GM18861 (cell line): ENCODE results near the gene MRGPRG.

ENCODE experiments used
- ATAC-seq: cut with Tn5 transposase; IDR thresholded peaks from one replicate; pipeline ENCODE4 v1.9.1; 2021; ENCODE audit not compliant: unreplicated experiment

The MRGPRG gene

DNA sequence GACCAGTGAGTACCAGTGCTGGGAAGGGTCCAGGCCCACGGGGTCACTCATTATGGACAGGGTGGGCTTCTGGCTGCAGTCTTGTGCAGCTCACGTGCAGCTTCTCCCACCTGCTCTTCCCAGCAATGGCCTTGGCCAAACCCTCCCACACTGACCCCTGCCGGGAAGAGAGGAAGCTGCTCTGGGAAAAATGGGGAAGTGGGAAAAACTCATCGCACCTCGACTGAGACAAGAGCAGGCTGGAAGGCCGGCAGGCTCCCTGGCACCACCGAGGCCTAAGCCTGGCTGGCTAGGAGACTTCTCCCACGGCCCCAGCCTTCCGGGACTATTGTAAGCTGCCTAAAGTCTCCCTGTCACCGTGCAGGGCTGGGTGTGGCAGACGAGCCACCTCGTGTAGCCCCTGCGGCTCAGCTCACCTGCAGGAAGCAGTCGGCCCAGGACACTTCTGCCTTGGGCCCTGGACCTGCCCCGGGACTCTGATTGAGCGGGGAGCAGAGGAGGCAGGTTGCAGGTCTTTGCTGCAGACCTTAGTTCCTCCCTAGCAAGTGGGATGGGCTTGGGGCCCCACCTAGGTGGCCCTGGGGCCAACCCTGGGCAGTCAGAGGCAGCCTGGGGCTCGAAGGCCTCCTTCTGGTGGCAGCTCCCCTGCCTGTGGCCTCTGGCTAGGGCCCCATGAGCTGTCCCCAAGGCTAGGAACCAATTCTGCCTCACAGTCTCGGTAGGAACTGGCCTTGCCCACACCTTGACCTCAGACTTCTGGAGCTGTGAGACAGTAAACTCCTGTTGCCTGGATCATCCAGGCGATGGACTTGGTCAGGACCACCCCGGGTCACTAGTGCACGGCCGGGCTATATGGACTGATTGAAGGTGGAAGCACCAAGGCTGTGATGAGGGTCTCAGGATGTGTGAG lies 23.1 kb downstream of the MRGPRG start:
- ATAC-seq = no peak

DNA sequence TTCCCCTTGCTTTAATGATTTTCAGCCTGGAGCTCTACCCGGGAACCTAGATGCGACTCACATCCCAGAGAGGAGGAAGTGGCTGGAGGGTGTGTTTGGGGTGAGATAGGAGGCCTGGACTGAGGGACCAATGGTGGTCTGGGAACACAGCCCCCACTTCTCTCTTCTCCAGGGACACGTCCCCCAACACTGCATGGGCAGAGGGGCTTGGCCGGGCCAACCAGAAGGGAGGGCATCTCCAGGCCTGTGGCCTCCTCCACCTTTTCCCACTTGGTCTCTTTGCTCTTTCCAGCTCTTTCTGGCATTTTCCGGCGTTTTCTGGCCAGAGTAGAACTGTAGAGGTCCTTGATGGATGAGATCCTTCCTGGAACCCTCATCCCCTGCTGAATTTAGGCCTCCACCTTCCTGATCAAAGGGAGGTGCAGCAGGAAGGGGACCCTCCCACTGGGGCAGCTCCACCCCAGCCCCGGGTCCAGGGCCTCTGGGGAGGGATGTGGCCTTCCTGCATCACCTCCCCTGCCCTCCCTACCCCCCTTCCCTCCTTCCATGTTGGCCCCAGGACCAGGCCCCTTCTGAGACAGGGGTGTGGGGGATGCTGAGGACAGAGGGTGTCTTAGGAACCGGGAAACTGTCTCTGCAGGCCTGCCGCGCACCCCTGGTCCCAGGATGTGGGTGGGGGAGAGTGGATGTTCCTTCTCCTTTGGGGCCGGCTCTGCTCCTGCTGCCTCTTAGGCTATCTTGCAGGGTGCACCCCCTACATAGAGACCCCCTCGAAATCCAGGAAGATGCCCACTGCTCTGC lies 24.4 kb downstream of the MRGPRG start:
- ATAC-seq = no peak

DNA sequence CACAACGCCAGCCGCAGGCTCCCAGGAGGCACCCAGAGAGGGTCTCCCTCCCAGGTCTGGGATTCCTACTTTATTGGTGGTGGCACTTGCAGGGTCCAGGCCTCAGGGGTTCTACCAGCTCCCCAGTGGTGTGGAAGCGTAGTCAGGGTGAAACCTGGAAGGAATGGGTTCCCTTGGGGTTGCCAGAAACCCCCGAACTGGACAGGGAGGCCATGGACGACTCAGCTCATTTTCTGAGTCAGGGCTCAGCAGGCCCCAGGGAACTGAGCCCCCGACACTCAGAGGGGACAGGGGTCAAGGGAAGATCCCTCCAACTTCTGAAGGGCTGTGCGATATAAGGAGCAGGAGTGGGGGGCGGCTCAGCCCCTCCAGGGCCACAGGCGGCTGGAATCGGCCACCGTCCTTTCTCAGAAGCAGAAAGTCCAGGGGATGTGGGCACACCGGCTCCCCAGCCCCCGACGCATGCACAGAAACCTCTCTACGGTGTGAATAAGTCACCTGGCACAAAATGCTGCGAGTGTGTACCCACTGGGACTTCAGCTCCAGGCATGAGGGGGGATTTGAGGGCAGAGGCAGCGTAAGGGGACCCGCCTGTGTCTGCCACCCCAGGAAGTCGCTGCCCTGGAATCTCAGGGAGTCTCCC lies 25.1 kb downstream of the MRGPRG start:
- ATAC-seq = no peak

DNA sequence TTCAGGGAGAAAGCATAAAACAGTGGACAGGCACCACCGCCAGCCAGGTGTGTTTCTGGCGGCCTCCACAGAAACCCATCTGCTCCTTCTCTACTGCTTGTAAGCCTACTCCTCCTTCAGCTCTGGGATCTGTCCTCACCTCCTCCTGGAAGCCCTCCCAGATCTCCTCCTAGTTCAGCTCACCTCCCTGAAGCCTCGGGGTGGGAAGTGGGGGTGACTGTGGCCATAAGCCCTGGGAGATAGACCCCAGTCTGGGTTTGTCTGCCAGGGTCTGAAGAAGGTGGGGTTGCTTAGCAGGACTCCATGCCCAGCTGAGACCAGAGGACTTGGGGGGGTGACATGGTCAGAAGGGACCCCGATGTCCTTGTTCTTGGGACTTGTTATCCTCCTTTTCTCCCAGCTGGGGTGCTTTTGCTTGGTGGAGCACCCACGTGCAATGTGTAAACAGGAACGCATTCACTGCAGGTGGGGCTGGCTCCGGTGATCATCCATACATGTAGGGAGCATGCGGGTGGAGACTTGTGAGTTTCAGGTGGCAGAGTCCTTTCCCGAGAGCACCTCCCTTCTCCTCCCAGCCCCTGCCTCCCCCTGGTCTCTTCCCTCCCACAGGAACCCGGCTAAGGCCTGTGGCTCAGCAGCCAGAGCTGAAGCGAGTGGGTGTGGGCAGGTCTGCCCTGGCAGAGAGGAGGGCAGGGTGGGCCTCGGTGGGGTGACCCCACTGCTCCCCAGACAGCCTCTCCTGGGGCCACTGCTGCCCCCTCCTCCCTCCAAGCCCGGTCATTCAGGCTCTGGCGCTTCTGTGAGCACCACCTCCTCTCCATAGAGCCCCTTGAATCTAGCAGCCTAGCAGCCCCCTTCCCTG lies 25.9 kb downstream of the MRGPRG start:
- no peak for ATAC-seq

DNA sequence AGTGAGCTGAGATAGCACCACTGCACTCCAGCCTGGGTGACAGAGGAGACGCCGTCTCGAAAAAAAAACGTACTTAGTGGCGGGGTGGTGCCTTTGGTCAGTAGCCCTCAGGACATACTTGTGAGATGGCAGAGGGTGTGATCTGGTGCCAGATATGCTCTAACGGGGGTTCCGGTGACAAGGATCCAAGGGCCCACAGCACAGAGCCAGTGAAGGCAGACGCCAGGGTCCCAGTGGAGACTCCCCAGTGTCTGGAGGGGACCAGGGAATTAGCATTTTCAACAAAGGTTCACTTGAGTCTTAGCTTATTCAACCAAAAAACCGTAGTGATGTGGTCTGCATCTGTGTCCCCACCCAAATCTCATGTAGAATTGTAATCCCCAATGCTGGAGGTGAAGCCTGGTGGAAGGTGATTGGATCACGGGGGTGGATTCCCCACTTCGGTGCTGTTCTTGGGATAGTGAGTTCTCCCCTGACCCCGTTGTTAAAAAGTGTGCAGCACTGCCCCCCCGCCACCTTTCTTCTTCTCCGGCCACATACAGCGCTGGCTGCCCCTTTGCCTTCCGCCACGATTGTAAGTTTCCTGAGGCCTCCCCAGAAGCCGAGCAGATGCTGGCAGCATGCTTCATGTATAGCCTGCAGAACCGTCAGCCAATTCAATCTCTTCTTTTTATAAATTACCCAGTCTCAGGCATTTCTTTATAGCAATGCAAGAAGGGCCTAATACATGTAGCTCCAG lies 26.9 kb downstream of the MRGPRG start:
- ATAC-seq = no peak

DNA sequence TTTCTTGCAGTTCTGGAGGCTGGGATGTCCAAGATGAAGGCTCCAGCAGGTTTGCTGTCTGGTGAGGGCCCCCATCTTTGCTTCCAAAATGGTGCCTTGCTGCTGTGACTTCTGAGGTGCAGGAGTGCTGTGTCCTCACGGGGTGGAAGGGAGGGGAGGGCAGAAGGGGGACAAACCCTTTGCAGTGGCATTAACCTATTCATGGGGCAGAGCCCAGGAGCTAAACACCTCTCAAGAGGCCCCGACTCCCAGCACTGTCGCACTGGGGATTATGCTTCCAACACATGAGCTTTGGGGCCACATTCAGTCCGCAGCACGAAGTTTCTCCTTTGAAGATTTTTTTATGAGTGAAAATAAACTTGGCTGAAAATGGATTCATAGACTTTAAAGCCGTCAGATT lies 28.0 kb downstream of the MRGPRG start:
- ATAC-seq = no peak

DNA sequence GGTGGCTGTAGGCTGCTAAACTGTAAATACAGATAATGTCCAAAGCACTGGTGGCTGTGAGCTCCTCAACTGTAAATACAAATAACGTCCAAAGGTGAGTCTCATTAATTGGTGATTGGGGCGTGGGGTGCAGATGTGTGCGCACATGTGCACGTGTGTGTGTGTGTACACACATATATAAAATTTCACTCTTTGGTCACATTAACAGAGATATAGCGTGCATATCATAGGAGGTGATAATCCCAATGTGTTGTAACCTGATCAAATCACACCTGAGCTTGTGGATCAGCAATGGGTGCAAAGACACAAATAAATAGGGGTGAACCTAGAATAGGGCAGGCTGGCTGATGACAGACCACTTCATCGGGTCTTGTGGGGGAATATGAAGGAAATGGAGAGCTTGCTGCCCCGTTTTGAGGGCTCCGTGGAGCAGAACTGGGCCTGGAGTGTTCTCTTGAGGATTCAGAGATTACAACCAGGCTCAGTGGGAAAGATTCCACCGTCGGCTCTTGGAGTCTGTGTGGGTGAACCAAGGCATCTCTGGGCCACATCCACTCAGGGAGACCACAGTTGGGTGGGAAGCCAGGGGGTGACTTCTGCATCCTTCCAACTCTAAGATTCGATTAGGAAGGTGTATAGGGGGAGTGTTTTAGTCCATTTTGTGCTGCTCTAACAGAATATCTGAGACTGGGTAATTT lies 28.6 kb downstream of the MRGPRG start:
- no peak for ATAC-seq

DNA sequence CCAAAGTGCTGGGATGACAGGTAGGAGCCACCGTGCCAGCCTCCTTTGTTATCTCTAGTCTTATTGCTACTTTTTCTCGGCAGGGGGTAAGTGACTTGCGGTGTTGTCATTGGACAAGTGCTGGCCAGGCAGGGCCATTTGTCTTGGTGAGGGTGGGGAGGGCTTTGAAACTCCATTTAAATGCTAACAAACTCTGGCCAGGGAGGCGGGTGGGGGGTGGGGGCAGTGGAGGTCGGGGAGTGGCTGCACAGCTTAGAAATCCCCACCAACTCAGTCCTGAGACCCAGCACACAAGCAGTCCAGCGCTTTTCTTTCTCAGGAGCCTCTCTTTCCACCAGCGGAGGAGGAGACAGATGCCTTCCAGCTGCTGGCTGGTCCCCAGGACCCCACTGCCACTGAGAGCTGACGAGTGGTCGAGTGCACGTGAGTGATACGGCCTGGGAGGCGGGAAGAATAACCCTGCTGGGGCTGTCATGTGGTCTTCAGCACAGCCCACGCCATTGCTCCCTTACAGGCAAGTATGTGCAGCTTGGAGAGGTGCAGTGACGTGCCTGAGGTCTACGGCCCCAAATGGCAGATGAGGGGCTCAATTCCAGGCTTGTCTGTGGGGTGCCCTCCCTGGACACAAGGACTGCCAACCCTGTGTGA lies 29.3 kb downstream of the MRGPRG start:
- ATAC-seq = no peak

DNA sequence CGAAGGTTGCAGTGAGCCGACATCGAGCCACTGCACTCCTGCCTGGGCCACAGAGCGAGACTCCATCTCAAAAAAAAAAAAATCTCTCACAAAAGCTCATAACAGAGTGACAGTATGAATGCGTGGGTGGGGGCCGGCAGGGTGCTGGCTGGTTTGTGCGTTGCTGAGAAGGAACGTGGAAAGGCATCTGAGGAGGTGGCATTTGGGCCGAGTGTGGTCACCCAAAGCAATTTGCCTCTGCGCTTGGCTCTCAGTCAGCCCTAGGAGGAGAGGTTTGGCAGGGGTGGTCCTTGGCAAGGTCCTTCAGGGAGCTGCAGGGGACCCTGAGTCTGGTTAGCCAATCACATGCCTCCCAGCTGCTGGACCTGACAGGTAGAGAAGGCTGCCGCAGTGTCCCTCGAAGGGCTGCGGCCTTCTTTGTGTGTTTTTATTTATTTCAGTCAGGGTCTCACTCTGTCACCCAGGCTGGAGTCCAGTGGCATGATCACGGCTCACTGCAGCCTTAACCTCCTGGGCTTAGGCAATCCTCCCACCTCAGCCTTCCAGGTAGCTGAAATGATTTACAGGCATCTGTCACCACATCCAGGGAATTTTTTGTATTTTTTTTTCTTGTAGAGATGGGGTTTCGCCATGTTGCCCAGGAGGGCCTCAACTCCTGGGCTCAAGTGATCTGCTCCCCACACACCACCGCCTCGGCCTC lies 30.0 kb downstream of the MRGPRG start:
- ATAC-seq = no peak

DNA sequence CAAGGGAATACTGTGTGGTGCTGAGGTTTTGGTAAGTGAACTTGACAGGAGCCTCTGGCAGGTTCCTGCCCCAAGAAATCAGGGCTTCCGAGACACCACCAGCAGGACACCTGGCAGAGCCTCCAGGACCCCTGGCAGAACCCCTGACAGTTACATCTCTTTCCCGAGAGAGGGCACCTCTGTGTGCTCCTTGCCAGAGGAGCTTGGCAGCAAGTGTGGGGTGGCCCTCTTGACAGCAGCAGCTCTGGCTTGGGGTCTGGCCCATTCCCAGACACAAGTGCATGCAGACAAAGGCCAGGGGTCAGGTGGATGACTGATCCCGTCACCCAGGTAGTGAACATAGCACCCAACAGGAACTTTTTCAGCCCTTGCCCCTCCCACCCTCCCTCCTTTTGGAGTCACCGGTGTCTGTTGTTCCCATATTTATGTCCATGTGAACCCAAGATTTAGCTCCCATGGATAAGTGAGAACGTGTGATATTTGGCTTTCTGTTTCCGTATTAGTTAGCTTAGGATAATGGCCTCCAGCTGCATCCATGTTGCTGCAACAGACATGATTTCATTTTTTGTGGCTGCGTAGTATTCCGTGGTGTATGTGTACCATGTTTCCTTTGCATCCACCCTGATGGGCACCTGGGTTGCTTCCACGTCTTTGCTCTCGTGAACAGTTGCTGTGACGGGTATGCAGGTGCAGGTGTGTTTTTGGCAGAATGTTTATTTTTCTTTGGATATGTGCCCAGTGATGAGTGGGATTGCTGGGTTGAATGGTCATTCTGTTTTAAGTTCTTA lies 32.3 kb downstream of the MRGPRG start:
- ATAC-seq = no peak

DNA sequence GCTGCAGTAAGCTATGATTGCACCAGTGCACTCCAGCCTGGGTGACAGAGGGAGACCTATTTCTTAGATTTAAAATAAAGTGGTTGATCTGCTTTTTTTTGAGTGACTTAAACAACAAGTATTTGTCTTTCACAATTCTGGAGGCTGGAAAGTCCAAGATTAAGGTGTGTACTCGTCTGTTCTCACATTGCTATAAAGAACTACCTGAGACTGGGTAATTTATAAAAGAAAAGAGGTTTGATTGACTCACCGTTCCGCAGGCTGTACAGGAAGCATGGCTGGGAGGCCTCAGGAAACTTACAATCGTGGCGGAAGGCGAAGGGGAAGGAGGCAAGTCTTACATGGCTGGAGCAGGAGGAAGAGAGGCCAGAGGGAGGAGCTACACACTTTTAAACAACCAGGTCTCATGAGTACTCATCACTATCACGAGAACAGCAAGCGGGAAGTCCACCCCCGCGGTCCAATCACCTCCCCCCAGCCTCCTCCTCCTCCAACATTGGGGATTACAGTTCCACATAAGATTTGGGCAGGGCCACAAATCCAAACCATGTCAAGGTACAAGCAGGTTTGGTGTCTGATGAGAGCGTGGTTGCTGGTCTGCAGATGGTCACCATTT lies 33.8 kb downstream of the MRGPRG start:
- no peak for ATAC-seq

DNA sequence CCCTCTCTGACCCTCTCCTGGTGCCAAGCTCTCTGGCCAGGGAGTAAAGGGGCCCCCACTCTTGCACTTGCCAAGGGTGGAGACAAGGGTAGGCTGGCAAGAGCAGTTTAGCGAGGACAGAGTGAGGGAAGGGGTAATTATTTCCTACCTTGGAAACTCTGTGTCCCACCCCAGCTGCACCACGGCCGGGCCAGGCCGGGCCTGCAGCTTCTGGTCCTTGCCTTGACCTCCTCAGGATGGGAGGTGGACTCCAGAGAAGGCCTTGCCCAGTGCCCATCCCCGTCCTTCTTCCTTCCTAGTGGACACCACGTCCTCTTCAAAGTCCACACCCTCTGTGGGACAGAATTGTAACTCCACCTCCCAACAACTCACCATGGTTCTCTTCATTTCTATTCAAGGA lies 35.1 kb downstream of the MRGPRG start:
- ATAC-seq = no peak

DNA sequence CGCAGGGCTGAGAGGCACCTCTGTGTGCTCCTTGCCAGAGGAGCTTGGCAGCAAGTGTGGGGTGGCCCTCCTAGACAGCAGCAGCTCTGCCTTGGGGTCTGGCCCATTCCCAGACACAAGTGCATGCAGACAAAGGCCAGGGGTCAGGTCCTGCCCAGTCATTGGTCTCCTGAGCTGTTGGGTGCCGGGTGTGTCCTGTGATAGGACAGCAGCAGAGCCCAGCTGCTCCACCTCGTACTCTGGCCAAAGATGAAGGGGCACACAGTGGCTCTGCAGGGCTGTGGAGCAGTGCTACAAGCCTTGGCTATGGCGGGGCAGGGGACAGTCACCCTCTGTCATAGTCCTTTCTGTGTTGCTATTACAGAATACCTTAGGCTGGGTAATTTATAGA lies 36.2 kb downstream of the MRGPRG start:
- ATAC-seq = no peak

DNA sequence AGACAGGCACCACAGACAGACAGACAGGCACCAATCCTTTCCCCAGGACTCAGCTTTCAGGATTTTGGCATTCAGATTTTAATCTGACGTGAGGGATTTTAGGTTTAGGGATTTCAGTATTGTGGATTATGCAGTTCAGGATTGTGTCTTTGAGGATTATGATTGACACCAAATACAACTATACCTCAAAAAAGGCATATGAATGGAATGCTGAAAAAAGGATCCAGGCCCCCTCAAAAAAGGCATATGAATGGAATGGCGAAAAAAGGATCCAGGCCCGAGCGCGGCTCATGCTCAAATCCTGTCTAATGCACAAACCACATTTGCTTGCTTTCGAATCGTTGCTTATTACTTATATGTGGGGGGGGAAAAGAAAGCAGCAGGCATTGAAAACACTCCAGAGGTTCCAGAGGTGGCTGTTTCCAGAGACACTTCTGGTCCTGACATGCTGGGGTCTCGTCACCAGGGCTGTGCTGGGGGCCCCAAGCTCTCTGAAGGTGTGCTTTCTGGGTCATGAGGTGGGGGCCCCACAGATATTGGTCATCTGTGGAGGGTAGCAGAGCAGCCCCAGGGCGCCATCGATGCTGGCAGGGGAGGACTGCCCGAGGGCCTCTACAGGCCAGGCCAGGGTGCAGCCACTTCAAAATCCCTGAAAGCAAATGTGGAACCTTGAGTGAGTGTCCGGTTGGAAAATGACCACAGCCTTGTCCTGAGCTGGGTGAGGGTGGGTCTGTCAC lies 36.7 kb downstream of the MRGPRG start:
- ATAC-seq = no peak

DNA sequence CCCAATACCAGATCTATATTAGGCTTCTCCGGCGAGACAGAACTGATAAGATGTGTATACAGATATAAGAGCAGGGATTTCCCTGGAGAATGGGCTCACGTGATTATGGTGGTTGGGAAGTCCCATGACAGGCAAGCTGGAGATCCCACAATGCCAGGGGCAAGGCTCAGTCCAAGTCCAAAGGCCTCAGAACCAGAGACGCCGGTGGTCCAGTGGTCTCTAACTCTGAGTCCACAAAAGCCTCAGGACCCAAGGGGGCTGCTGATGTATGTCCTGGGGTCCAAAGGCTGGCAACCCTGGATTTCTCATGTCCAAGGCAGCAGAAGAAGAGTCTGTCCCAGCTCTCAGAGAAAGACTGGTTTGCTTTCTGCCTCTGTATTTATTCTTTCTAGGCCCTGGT lies 37.7 kb downstream of the MRGPRG start:
- ATAC-seq = no peak

DNA sequence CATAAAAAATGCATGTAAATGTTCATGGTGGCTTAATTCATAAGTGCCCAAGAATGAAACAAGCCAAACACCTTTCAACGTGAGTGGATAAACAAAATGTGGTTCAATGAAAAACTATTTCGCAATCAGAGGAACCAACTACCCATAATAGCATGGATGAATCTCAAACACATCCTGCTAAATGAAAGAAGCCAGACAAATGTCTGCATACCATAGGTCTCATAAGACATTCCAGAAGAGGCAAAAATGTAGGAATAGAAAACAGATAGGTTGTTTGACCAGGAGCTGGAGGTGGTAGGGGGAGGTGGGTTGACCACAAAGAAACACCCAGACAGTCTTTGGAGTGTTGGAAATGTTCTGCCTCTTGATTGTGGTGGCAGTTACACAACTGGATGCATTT lies 40.3 kb downstream of the MRGPRG start:
- no peak for ATAC-seq

DNA sequence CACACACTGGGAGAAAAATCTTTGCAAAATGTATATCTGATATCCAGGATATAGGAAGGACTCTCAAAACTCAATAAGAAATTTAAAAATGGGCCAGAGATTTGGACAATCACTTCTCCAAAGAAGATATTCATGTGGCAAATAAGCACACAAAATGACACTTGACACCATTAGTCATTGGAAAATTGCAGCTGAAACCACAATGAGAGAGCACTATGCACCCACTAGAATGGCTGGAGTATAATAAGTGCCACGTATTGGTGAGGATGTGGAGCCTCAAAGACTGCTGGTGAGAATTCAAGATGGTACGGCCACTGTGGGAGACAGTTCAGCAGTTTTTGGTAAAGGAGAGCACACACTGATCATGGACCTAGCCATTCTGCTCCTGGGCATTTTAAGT lies 40.7 kb downstream of the MRGPRG start:
- no peak for ATAC-seq
